NCI-H2107 treated with DMSO at 0.1 percent for 48 hours (cell line): ENCODE measurements around the gene ANKS1B.

Experiments used
- DNase-seq: peaks from one replicate; lab custom pipeline; 2025; ENCODE audit not compliant: unreplicated experiment; lab: John Stamatoyannopoulos, UW

ANKS1B gene

GRCh38 chr12:99223579-99223978 lies 761.2 kb downstream of the ANKS1B start:
- no peak for DNase-seq

- DNase-seq: no peak
Observed at GRCh38 chr12:99213047-99213446, 771.7 kb downstream of the ANKS1B start.

DNA sequence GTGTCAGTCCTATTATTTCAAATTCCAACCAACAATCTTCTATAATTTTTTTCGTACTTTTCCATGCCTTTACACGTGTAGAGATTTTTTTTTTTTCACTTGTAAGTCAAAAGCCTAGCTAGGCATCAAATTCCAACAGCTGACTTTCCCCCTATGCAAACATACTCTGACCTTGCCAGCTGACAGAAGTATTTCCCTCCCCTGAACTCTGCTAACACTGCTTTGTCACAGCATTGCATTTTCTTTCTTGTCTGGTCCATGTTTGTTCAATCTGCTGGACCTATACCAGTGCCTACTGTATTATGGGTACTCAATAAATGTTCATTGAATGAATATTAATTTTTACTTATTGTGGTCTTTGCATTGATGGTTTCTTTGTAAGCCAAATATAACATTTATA lies 772.5 kb downstream of the ANKS1B start:
- no peak for DNase-seq

GRCh38 chr12:99205111-99205510 lies 779.6 kb downstream of the ANKS1B start:
- DNase-seq: no peak

- DNase-seq: no peak
Observed at GRCh38 chr12:99201906-99202645, 782.7 kb downstream of the ANKS1B start.

DNA sequence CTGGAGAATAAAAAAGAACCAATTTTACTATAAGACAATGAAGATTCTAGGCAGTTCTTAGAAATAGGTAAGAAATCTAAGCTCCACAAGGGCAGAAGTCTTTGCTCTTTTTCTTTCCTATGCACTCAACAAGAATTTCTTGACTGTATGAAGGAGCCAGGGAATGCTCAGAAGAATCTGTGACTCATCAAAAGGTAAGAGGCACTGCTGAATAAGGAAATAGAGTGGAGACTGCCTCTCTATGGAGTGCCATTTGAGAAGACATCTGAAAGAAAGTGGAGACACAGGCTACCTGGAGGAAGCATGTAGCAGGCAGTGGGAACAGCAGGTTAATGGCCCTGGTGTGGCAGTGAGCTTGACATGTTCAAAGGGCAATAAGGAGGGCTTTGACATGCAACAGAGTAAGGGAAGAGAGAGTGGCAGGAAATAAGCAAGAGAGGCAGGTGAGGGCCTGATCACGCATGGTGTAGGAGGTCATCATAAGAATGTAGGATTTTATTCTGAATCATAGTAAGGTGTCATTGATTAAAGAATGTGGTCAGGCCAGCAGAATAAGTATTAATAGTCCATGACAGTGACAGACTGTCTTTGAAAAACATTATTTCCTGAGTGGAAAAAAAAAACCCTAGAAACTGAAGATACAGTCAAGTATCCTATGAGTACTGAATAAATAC lies 783.9 kb downstream of the ANKS1B start:
- no peak for DNase-seq

- DNase-seq: no peak
Observed at GRCh38 chr12:99195474-99195873, 789.3 kb downstream of the ANKS1B start.

DNA sequence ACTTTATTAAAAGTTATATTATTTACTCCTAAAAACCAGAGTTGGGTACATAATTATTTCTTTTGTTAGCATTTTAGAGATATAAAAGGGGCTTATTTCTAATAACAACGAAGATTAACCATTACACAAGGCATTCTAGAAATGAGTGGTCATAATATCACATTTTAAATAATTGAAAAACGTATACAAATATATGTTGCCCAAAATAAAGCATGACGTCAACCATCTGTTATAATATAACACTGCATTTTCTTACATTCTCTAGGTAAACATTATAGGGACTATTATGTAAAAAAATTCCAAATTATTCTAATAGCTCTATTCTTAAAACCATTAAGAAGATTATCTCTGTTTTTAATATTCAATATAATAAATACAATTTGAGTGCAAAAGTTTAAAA lies 792.2 kb downstream of the ANKS1B start:
- no peak for DNase-seq

- DNase-seq: no peak
Observed at GRCh38 chr12:99176871-99177270, 807.9 kb downstream of the ANKS1B start.

- no peak for DNase-seq
Observed at GRCh38 chr12:99170461-99170860, 814.3 kb downstream of the ANKS1B start.

GRCh38 chr12:99170037-99170436 lies 814.7 kb downstream of the ANKS1B start:
- no peak for DNase-seq

DNA sequence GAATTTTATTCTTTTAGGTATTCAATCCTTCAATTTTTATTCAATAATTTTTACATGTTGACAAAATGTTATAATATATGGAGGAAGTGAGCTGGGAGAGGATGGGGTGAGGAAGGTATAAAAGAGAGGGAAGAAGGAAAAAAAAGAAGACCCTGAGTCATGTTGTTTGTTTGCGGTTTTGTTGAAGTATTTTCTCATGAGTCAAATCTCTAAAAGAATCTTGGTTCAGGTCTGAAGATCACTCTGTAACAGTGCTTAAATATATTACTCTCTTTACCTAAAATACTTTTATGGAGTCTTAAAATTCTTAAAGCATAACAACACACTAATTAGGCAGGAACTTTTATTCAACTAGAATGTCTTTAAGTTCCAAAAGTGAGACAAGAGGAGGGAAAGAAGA lies 826.8 kb downstream of the ANKS1B start:
- no peak for DNase-seq

GRCh38 chr12:99154983-99155336 lies 829.8 kb downstream of the ANKS1B start:
- DNase-seq: no peak

DNA sequence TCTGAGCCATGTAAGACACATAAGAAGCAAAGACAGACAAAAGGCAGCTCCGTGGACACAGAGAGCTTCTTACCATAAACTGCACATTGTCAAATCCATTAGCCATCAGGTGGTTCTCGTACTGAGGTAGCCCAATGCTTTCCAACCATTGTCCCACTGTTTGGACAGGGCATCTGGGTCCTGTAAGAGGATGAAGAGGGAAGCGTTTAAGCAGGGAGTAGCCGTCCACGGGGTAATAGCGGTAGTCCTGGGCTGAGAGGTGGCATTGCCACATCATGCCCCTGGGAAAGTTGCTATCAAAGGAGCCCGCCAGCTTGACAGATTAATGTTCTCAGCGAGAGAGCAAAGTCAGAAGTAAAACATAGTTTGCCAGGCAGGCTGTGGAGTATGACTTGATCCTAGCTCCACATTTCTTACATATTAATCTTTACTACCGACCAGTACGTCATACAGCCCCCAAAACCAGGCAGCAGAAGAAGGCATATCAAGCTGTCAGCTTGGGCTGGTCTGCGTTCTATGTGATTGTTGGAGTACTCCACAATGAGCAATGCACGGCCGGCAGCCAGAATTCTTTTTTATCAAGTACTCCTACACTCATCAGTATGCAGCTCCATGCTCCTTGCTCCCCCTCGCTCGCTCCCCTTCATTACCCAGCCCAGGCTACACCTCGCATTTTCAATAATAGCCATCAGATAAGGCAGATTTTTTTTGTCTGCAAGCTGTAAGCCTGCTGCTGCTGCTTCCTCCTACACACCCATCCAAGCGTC lies 830.3 kb downstream of the ANKS1B start:
- no peak for DNase-seq

DNA sequence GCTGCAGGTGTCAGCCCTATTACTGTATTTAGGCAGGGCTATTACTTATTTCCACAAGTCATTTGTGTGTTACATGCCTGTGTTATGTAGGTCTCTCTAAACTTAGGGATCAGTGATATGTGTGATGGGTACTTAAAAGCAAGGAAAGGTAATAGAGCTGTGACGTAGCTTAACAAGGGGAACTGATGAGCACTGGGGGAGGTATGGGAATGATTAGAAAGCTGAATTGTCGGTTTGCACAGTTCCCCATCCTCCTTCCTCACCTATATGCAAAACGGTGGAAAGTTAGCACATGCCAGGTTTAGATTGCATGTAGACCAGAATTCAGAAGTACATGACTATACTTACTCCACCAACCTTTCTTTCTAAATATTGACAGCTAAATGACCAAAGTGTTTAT lies 831.4 kb downstream of the ANKS1B start:
- no peak for DNase-seq

DNA sequence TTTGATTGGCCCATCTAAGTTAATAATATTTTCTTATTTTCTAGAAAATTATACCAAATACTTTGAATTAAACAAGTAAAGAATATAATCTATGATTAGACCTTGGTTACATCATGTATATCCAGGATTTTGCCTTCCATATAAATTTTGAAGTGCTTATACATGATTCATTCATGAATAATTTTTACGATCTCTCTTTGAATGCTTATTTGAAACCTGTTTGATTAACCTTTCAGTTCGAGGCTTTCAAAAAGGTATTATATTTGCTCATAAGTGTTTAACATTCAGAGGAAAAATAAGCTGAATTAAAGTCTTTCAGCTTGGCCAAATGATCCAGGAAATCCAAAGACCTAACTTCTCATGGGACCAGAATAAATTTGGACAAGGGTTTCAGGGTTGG lies 832.4 kb downstream of the ANKS1B start:
- no peak for DNase-seq

- DNase-seq: no peak
Observed at GRCh38 chr12:99151744-99152143, 833.0 kb downstream of the ANKS1B start.

- no peak for DNase-seq
Observed at GRCh38 chr12:99147130-99147529, 837.6 kb downstream of the ANKS1B start.

GRCh38 chr12:99146730-99147129 lies 838.0 kb downstream of the ANKS1B start:
- no peak for DNase-seq

GRCh38 chr12:99146185-99146584 lies 838.6 kb downstream of the ANKS1B start:
- DNase-seq: no peak

DNA sequence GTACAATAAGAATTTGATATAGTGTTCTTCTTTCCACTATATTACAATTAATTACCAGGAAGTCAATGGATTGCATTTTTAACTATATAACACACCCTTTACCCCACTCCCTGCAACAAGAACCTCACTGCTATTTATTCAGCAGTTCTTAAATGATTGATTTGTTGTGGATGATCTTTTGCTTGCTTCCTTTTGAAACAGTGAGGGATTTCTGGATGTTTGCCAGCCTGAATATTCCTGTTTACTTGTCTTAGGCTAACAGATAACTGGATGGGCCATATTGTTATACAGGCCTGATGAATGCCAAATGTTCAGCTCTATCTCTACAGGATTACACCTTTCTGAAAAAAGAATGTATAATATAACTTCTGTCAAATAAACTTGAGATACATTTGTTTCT lies 842.1 kb downstream of the ANKS1B start:
- no peak for DNase-seq
